OCI-LY7 (cell line): ENCODE results near the gene DGCR2.

Experiments
- EZH2phosphoT487 ChIP-seq: fragments of 200-600 bp; sonication (generic); IDR thresholded peaks from 2 replicates; pipeline ENCODE4 v1.6.1; 2018; ENCODE audit warnings: low read depth, borderline replicate concordance, mild to moderate bottlenecking, mixed run types, antibody characterized with exemption, low read length, moderate library complexity, mixed read lengths
- TF ChIP-seq, protein P1 (sequence below): fragments of 200-600 bp; sonication (generic); conservative IDR thresholded peaks from 2 replicates; pipeline ENCODE4 v1.5.1; 2014; ENCODE audit warnings: mild to moderate bottlenecking, antibody characterized with exemption, low read length, moderate library complexity, mixed read lengths

DNA sequence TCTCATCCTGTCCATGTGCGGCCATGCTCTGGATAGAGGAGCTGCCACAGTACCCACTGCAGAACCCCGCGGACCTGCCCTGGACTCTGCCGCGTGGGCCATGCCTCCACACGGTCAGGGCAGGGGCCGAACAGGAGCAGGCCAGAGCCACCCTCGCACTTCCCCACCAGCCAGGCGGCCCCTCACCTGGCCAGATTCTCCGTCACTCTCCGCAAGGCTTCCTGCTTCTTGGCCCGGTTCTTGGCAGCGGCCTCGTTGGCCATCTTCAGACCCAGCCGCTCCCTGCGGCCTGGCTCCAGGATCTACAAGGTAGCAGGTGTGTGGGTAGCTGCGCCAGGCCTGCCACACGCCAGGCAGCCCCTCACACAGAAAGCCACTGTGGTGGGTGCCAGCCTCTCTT, 12.7 kb upstream of the DGCR2 start:
- TF ChIP-seq, protein P1, sequence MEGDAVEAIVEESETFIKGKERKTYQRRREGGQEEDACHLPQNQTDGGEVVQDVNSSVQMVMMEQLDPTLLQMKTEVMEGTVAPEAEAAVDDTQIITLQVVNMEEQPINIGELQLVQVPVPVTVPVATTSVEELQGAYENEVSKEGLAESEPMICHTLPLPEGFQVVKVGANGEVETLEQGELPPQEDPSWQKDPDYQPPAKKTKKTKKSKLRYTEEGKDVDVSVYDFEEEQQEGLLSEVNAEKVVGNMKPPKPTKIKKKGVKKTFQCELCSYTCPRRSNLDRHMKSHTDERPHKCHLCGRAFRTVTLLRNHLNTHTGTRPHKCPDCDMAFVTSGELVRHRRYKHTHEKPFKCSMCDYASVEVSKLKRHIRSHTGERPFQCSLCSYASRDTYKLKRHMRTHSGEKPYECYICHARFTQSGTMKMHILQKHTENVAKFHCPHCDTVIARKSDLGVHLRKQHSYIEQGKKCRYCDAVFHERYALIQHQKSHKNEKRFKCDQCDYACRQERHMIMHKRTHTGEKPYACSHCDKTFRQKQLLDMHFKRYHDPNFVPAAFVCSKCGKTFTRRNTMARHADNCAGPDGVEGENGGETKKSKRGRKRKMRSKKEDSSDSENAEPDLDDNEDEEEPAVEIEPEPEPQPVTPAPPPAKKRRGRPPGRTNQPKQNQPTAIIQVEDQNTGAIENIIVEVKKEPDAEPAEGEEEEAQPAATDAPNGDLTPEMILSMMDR = no peak
- no peak for TF ChIP-seq EZH2phosphoT487
